ENCODE results near the gene MZF1. TPM values are rescaled to one million over a fixed set of nuclear protein-coding genes. Genes with fewer than 3 reads are reported as not detected.

MZF1 gene
- total RNA-seq, 1 experiment from 2014 or later = 20.4 TPM

GRCh38 chr19:58568453-58569130, 4.5 kb downstream of the MZF1 start:
- Mint-ChIP-seq H3K36me3 (ENCODE audit: insufficient read depth, unreplicated experiment) (peaks cover 58% of the 10 kb centered on the region), H3K4me3 (ENCODE audit: unreplicated experiment) (no peak overlapping the region), H3K27ac (ENCODE audit: unreplicated experiment) (no peak overlapping the region), H3K4me1 (ENCODE audit: low read depth, unreplicated experiment) (peaks cover 21% of the 10 kb centered on the region), H3K9me3 (ENCODE audit: unreplicated experiment) (no peaks in the 10 kb centered on the region), H3K27me3 (ENCODE audit: insufficient read depth, unreplicated experiment) (no peaks in the 10 kb centered on the region)
- peak in 1 of 2 experiments; percentile 29 for DNase-seq
- H3K36me3 ChIP-seq (ENCODE audit: control insufficient read depth, insufficient read depth, low read length) = no peaks in the 10 kb centered on the region; the same call in 1 of the 2 replicates
- CTCF ChIA-PET = no interaction called here
- no TSS peak for BruUV-seq (replicated peaks)
- no peak overlapping the region for H3K4me3 ChIP-seq (ENCODE audit: low read depth, low read length)
- TF ChIP-seq CTCF (IDR thresholded peaks at IDR 0.05; ENCODE audit: insufficient read depth in 1 of 2, low read depth in 1 of 2, low read length in 1 of 2, severe bottlenecking in 1 of 2, unreplicated experiment in 1 of 2) = no peak
- H3K4me1 ChIP-seq = no peaks in the 10 kb centered on the region
- no peaks in the 10 kb centered on the region for H3K9me3 ChIP-seq
- POLR2A ChIA-PET = no interaction called here
- no peaks in the 10 kb centered on the region for H3K27me3 ChIP-seq (replicated peaks; ENCODE audit: control insufficient read depth, insufficient read depth, low read length)
- intact Hi-C loops (cut with micrococcal nuclease; ENCODE audit: unreplicated experiment) = no loop called here

GRCh38 chr19:58566989-58567388, 6.1 kb downstream of the MZF1 start:
- ChIA-PET POLR2A (no interaction called here), CTCF (no interaction called here)
- 0 out of 2 replicates have a peak, but pooled peaks cover 1% of the 10 kb centered on the region for H3K4me1 ChIP-seq
- no peak overlapping the region for H3K4me3 ChIP-seq (ENCODE audit: low read depth, low read length)
- no peaks in the 10 kb centered on the region for H3K9me3 Mint-ChIP-seq (ENCODE audit: unreplicated experiment)
- peaks cover 60% of the 10 kb centered on the region for H3K36me3 Mint-ChIP-seq (ENCODE audit: insufficient read depth, unreplicated experiment)
- no peaks in the 10 kb centered on the region for H3K27me3 ChIP-seq (replicated peaks; ENCODE audit: control insufficient read depth, insufficient read depth, low read length)
- H3K9me3 ChIP-seq = no peaks in the 10 kb centered on the region
- DNase-seq = peak in 1 of 2 experiments; percentile 19
- no TSS peak for BruUV-seq (replicated peaks)
- no peaks in the 10 kb centered on the region; the same call in 1 of the 2 replicates for H3K36me3 ChIP-seq (ENCODE audit: control insufficient read depth, insufficient read depth, low read length)
- H3K4me3 Mint-ChIP-seq (ENCODE audit: unreplicated experiment) = no peak overlapping the region
- H3K27ac Mint-ChIP-seq (ENCODE audit: unreplicated experiment) = no peak overlapping the region
- no peaks in the 10 kb centered on the region for H3K27me3 Mint-ChIP-seq (ENCODE audit: insufficient read depth, unreplicated experiment)
- H3K4me1 Mint-ChIP-seq (ENCODE audit: low read depth, unreplicated experiment) = peaks cover 21% of the 10 kb centered on the region
- intact Hi-C loops (cut with micrococcal nuclease; ENCODE audit: unreplicated experiment) = no loop called here
- TF ChIP-seq CTCF (IDR thresholded peaks at IDR 0.05; ENCODE audit: insufficient read depth in 1 of 2, low read depth in 1 of 2, low read length in 1 of 2, severe bottlenecking in 1 of 2, unreplicated experiment in 1 of 2) = no peak

- intact Hi-C loops (cut with micrococcal nuclease; ENCODE audit: unreplicated experiment) = loop anchor here (1.0 kb wide), 1 partner anchor 8 kb away; no protein-coding TSS in a partner anchor
- CTCF ChIA-PET = no interaction called here
- peaks cover 4% of the 10 kb centered on the region; the same call in 1 of the 2 replicates for H3K4me1 ChIP-seq
These were observed 9.3 kb downstream of the MZF1 start for GRCh38 chr19:58563823-58564222.

More at GRCh38 chr19:58563823-58564222, 9.3 kb downstream of the MZF1 start:
- Mint-ChIP-seq H3K36me3 (ENCODE audit: insufficient read depth, unreplicated experiment) (peaks cover 86% of the 10 kb centered on the region), H3K4me1 (ENCODE audit: low read depth, unreplicated experiment) (peaks cover 19% of the 10 kb centered on the region), H3K4me3 (ENCODE audit: unreplicated experiment) (peak overlapping the region; percentile 99), H3K9me3 (ENCODE audit: unreplicated experiment) (no peaks in the 10 kb centered on the region), H3K27ac (ENCODE audit: unreplicated experiment) (peak overlapping the region; percentile 58), H3K27me3 (ENCODE audit: insufficient read depth, unreplicated experiment) (no peaks in the 10 kb centered on the region)
- POLR2A ChIA-PET = no interaction called here
- no peak for DNase-seq
- no TSS peak for BruUV-seq (replicated peaks)
- TF ChIP-seq CTCF (IDR thresholded peaks at IDR 0.05; ENCODE audit: insufficient read depth in 1 of 2, low read depth in 1 of 2, low read length in 1 of 2, severe bottlenecking in 1 of 2, unreplicated experiment in 1 of 2) = no peak
- H3K27me3 ChIP-seq (replicated peaks; ENCODE audit: control insufficient read depth, insufficient read depth, low read length) = no peaks in the 10 kb centered on the region
- no peaks in the 10 kb centered on the region for H3K9me3 ChIP-seq
- H3K36me3 ChIP-seq (ENCODE audit: control insufficient read depth, insufficient read depth, low read length) = no peaks in the 10 kb centered on the region; the same call in 1 of the 2 replicates
- peak overlapping the region; percentile 53 for H3K4me3 ChIP-seq (ENCODE audit: low read depth, low read length)
